Stimulated activated CD8-positive, alpha-beta memory T cell treated with anti-CD3 and anti-CD28 coated beads, Interleukin-4, amount 100 ng/mL, for 48 hours (primary cell): ENCODE results near the gene LDB3.
A peak's percentile ranks its signal among the peaks of the same experiment; 100 is the strongest.

ENCODE experiments used
- DNase-seq: peaks from one replicate; pipeline ENCODE4 v3.0.0-alpha.2; 2020

The LDB3 gene

GRCh38 chr10:86708068-86708782 is 39.9 kb downstream of the LDB3 start:
- no peak for DNase-seq

- DNase-seq, result no peak
These were observed 40.6 kb downstream of the LDB3 start for GRCh38 chr10:86708783-86709380.

GRCh38 chr10:86709396-86710185 is 41.3 kb downstream of the LDB3 start:
- no peak for DNase-seq

GRCh38 chr10:86710987-86711512 is 42.7 kb downstream of the LDB3 start:
- peak; percentile 86 for DNase-seq

- DNase-seq, result peak; percentile 62
These were observed 43.4 kb downstream of the LDB3 start for GRCh38 chr10:86711513-86712316.

GRCh38 chr10:86712317-86712707 is 44.0 kb downstream of the LDB3 start:
- DNase-seq, result no peak

- DNase-seq, result no peak
These were observed 47.0 kb downstream of the LDB3 start for GRCh38 chr10:86715156-86715795.

GRCh38 chr10:86715836-86716235 is 47.5 kb downstream of the LDB3 start:
- DNase-seq, result no peak

- no peak for DNase-seq
These were observed 48.2 kb downstream of the LDB3 start for GRCh38 chr10:86716466-86716865.

GRCh38 chr10:86718556-86718955 is 50.2 kb downstream of the LDB3 start:
- no peak for DNase-seq

- no peak for DNase-seq
These were observed 52.9 kb downstream of the LDB3 start for GRCh38 chr10:86721232-86721631.

GRCh38 chr10:86723009-86723408 is 54.7 kb downstream of the LDB3 start:
- DNase-seq, result no peak

GRCh38 chr10:86724445-86724844 is 56.1 kb downstream of the LDB3 start:
- DNase-seq, result no peak

- no peak for DNase-seq
These were observed 57.8 kb downstream of the LDB3 start for GRCh38 chr10:86725980-86726676.

- DNase-seq, result no peak
These were observed 58.3 kb downstream of the LDB3 start for GRCh38 chr10:86726677-86726999.

GRCh38 chr10:86727470-86727869 is 59.2 kb downstream of the LDB3 start:
- DNase-seq, result no peak

- DNase-seq, result no peak
These were observed 59.7 kb downstream of the LDB3 start for GRCh38 chr10:86728056-86728455.

- DNase-seq, result no peak
These were observed 61.4 kb downstream of the LDB3 start for GRCh38 chr10:86729677-86730076.

GRCh38 chr10:86730227-86730626 is 61.9 kb downstream of the LDB3 start:
- DNase-seq, result no peak

- DNase-seq, result no peak
These were observed 64.5 kb downstream of the LDB3 start for GRCh38 chr10:86732771-86733170.

GRCh38 chr10:86733260-86733671 is 65.0 kb downstream of the LDB3 start:
- DNase-seq, result no peak
